ENCODE measurements around the gene UBE2M. TPM values are rescaled to one million over a fixed set of nuclear protein-coding genes. Genes with fewer than 3 reads are reported as not detected.
"Not testable (repeated sequence)": the region's sequence is repeated elsewhere in the genome, so short reads cannot be mapped to it uniquely, and the experiment has no call there.

The UBE2M gene
- total RNA-seq, 2 experiments from 2014 or later: 192 to 213 TPM

GRCh38 chr19:58550362-58551122 lies 7.9 kb downstream of the UBE2M start:
- ChIA-PET CTCF (interaction anchor here (1.3 to 2.1 kb wide), 2 partner anchors 9 to 31 kb away, joined by 3 to 4 read pairs; partner anchors contain the start of gene ZBTB45), POLR2A (no interaction called here)

GRCh38 chr19:58549664-58550361 lies 8.6 kb downstream of the UBE2M start:
- CTCF ChIA-PET: interaction anchor here (1.3 to 2.1 kb wide), 2 partner anchors 10 to 31 kb away, joined by 3 to 4 read pairs; partner anchors contain the start of gene ZBTB45
- POLR2A ChIA-PET: no interaction called here

GRCh38 chr19:58548859-58549663 lies 9.3 kb downstream of the UBE2M start:
- ChIA-PET CTCF (interaction anchor here (1.3 to 2.1 kb wide), 2 partner anchors 10 to 30 kb away, joined by 3 to 4 read pairs; partner anchors contain the start of gene ZBTB45), POLR2A (interaction anchor here (0.6 kb wide), 1 partner anchor 190 kb away, joined by 3 read pairs; no protein-coding TSS in a partner anchor)

- ChIA-PET POLR2A (interaction anchor here (0.6 to 1.0 kb wide), 2 partner anchors 28 to 186 kb away, joined by 3 read pairs; partner anchors contain the start of gene ZBTB45), CTCF (interaction anchor here (5.3 kb wide), 1 partner anchor 28 kb away, joined by 42 read pairs; the partner anchor contains the start of gene ZBTB45)
These were observed 10.8 kb downstream of the UBE2M start for GRCh38 chr19:58547323-58548312.

- POLR2A ChIA-PET: interaction anchor here (1.1 to 3.6 kb wide), 3 partner anchors 8 to 35 kb away, joined by 3 to 40 read pairs (median 5); partner anchors contain the start of genes CHMP2A and ZBTB45
- CTCF ChIA-PET: interaction anchor here (3.3 to 5.3 kb wide), 2 partner anchors 8 to 27 kb away, joined by 15 to 42 read pairs; partner anchors contain the start of genes CHMP2A and ZBTB45
These were observed 12.3 kb downstream of the UBE2M start for GRCh38 chr19:58546019-58546530.

GRCh38 chr19:58545286-58546018 lies 13.0 kb downstream of the UBE2M start:
- CTCF ChIA-PET: interaction anchor here (3.3 to 5.3 kb wide), 2 partner anchors 9 to 26 kb away, joined by 15 to 42 read pairs; partner anchors contain the start of genes CHMP2A and ZBTB45
- POLR2A ChIA-PET: interaction anchor here (1.1 to 3.6 kb wide), 4 partner anchors 9 to 36 kb away, joined by 3 to 40 read pairs (median 6); partner anchors contain the start of genes CHMP2A and ZBTB45

GRCh38 chr19:58544591-58545285 lies 13.7 kb downstream of the UBE2M start:
- ChIA-PET POLR2A (interaction anchor here (0.6 to 3.6 kb wide), 10 partner anchors 9 to 36 kb away, joined by 3 to 40 read pairs (median 4); partner anchors contain the start of genes CHMP2A and ZBTB45), CTCF (interaction anchor here (3.3 to 5.3 kb wide), 2 partner anchors 9 to 25 kb away, joined by 15 to 42 read pairs; partner anchors contain the start of genes CHMP2A and ZBTB45)

- ChIA-PET POLR2A (interaction anchor here (0.5 to 3.6 kb wide), 11 partner anchors 10 to 55 kb away, joined by 3 to 40 read pairs (median 3); partner anchors contain the start of genes CHMP2A and ZBTB45), CTCF (interaction anchor here (3.3 to 5.3 kb wide), 2 partner anchors 10 to 24 kb away, joined by 15 to 42 read pairs; partner anchors contain the start of genes CHMP2A and ZBTB45)
These were observed 14.4 kb downstream of the UBE2M start, which contains the start of gene TRIM28 for GRCh38 chr19:58543826-58544590. TRIM28 (plus strand) TSS chr19:58544064; CDS start chr19:58544758, 694 bp downstream.

- CTCF ChIA-PET: interaction anchor here (5.3 kb wide), 1 partner anchor 23 kb away, joined by 42 read pairs; the partner anchor contains the start of gene ZBTB45
- POLR2A ChIA-PET: interaction anchor here (0.6 to 3.6 kb wide), 2 partner anchors 11 to 20 kb away, joined by 3 to 40 read pairs; partner anchors contain the start of gene CHMP2A
These were observed 15.6 kb downstream of the UBE2M start for GRCh38 chr19:58542641-58543372.

GRCh38 chr19:58539169-58539559 lies 19.2 kb downstream of the UBE2M start:
- POLR2A ChIA-PET, CTCF ChIA-PET: not testable (repeated sequence)

- POLR2A ChIA-PET: no interaction called here
- CTCF ChIA-PET: interaction anchor here (5.0 kb wide), 1 partner anchor 19 kb away, joined by 20 read pairs; the partner anchor contains the start of gene ZBTB45
These were observed 19.9 kb downstream of the UBE2M start for GRCh38 chr19:58538257-58539168.

GRCh38 chr19:58536852-58537798 lies 21.3 kb downstream of the UBE2M start:
- CTCF ChIA-PET: interaction anchor here (5.0 kb wide), 1 partner anchor 17 kb away, joined by 20 read pairs; the partner anchor contains the start of gene ZBTB45
- POLR2A ChIA-PET: no interaction called here

Measured in activated CD8-positive, alpha-beta memory T cell treated with anti-CD3 and anti-CD28 coated beads for 36 hours (primary cell).